T-helper 2 cell treated with Interferon-gamma antibody and Interleukin-4, amounts not matched to agents 5 μg/mL and 100 μg/mL, for 36 hours (primary cell): ENCODE results near the gene GLYATL2.

Source experiments
- DNase-seq: peaks from one replicate; pipeline ENCODE4 v3.0.0; 2021; ENCODE audit warnings: low spot score
- H3K27ac Mint-ChIP-seq: one replicate; pipeline ENCODE4 v1.8.0; 2021; ENCODE audit warnings: mild to moderate bottlenecking, mixed read lengths
- H3K27me3 Mint-ChIP-seq: one replicate; pipeline ENCODE4 v1.8.0; 2021; ENCODE audit warnings: low read depth, mixed read lengths
- H3K36me3 Mint-ChIP-seq: one replicate; pipeline ENCODE4 v1.8.0; 2021; ENCODE audit warnings: low read depth, mixed read lengths
- H3K4me1 Mint-ChIP-seq: one replicate; pipeline ENCODE4 v1.8.0; 2021; ENCODE audit warnings: low read depth, mixed read lengths
- H3K4me3 Mint-ChIP-seq: one replicate; pipeline ENCODE4 v1.8.0; 2022; ENCODE audit warnings: mild to moderate bottlenecking, moderate library complexity, mixed read lengths
- H3K9me3 Mint-ChIP-seq: one replicate; pipeline ENCODE4 v1.8.0; 2021; ENCODE audit warnings: mixed read lengths

Gene GLYATL2, protein sequence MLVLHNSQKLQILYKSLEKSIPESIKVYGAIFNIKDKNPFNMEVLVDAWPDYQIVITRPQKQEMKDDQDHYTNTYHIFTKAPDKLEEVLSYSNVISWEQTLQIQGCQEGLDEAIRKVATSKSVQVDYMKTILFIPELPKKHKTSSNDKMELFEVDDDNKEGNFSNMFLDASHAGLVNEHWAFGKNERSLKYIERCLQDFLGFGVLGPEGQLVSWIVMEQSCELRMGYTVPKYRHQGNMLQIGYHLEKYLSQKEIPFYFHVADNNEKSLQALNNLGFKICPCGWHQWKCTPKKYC

DNA sequence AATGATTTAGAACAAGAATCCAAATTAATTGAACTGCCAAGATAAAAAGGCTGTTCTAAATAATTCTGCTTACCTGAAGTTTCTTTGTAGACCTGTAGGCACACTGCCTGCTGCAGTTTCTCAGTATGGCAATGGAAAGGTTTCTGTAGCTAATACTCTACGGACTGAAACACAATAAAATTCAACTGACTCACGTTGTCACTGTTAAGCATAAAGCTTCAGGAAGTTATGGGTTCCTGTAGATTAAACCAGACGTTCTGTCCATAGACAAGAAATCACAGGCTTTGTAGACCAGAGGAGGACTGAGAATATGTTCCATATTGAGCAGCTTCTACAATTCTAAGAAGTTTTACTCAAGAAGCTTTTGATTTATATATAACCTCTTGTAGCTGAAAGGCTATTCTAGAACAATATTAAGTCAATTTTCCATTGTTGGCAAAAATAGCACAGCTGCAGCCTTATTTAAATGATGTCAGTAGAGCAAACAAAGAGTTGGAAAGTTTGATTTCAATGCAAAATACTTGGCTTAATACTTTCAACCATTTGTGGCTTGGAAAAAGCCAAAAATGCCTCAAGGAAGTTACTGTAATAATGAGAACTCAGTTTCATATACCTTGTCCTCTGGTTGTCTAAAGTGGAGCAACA lies at the start of gene GLYATL2:
GLYATL2 (minus strand) TSS at position 344 of the 645 bp plus-strand sequence. CDS start 5,092 bp downstream, outside the sequence.
- no peak for DNase-seq
- no peak within 1 kb of the TSS for H3K27ac Mint-ChIP-seq
- no peaks in the 10 kb centered on the region for H3K4me1 Mint-ChIP-seq
- no peaks in the 10 kb centered on the region for H3K27me3 Mint-ChIP-seq
- no peaks in the 10 kb centered on the region for H3K9me3 Mint-ChIP-seq
- no peak within 1 kb of the TSS for H3K4me3 Mint-ChIP-seq
- H3K36me3 Mint-ChIP-seq = no peaks in the 10 kb centered on the region

DNA sequence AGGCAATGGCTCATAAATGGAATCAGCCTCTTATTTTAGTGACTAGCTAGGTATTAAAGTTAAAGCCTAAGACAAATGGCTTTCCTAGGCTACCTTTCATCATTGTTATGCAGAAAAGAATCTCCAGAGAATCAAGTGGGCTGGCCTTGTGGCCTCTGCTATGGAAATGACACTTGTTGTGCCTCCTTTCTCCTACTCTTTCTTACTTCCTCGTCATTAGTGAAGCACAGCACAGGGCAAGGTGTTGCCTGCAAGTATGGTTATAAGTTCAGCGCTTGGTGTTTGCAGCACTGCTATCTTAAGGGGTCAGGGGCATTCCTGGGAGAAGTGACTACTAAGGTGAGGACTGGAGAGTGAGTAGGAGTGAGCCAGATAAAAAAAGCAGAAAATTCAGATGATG lies 49.4 kb upstream of the GLYATL2 start:
- Mint-ChIP-seq H3K4me1 (no peaks in the 10 kb centered on the region), H3K36me3 (no peaks in the 10 kb centered on the region), H3K4me3 (no peak overlapping the region), H3K27ac (no peak overlapping the region), H3K9me3 (no peaks in the 10 kb centered on the region), H3K27me3 (peaks cover 2% of the 10 kb centered on the region)
- no peak for DNase-seq

DNA sequence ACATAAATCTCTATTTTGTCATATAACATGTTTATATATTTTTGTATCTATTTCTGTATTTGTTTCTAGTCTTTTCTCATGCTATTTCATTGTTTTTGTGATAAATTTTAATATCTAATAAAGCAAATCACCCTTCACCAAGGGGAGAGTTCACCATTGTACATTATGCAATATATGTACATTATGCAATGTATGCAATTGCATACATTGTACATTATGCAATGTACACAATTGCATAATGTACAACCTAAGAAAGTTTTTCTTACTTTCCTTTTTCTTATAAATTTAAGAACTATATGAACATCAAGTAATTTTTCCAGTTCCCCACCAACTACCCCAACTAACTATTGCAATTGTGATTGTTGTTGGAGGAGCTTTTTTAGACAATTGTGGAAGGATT lies 44.1 kb upstream of the GLYATL2 start:
- no peak for DNase-seq
- Mint-ChIP-seq H3K27ac (no peak overlapping the region), H3K4me1 (no peaks in the 10 kb centered on the region), H3K9me3 (peaks cover 4% of the 10 kb centered on the region), H3K27me3 (peaks cover 2% of the 10 kb centered on the region), H3K36me3 (no peaks in the 10 kb centered on the region), H3K4me3 (no peak overlapping the region)

DNA sequence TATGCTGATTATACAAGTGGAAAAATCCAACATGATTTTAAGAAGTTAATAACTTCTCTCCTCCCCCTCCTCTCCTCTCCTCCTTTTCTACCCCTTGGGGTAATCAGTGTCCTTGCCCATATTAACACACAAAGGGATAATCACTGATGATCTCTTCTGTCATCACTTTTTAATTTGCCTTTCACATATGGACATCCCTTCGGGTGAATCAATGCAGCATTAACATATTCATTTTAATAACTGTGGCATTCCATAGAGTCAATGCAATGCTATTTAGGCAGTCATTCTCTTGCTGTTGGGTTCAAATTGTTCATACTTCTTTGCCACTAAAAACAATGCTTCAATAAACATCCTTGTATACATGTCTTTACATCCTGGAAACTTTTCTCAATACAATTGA lies 42.9 kb upstream of the GLYATL2 start:
- no peaks in the 10 kb centered on the region for H3K36me3 Mint-ChIP-seq
- no peak for DNase-seq
- H3K9me3 Mint-ChIP-seq = peaks cover 5% of the 10 kb centered on the region

DNA sequence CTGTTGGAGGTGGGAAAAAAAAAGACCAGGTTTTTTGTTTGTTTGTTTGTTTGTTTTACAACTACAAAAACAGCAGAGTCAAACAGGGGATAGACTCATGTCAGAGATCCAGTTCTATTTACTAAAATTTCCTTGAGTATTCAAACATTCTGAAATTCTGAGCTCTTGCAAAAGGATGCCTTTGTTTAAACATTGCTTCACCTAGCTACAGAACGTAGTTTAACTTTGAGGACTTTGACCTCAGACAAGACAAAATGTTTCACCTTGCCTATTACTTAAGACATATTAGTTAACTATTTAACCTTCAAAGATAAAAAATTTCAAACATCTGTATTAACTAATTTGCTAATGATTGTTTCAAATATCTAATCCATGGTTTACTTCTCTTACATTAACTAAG lies 36.1 kb upstream of the GLYATL2 start:
- Mint-ChIP-seq H3K4me3 (no peak overlapping the region), H3K36me3 (no peaks in the 10 kb centered on the region)
- DNase-seq = no peak

More for the DNA sequence above, 42.9 kb upstream of the GLYATL2 start:
- H3K27ac Mint-ChIP-seq = no peak overlapping the region
- H3K27me3 Mint-ChIP-seq = peaks cover 2% of the 10 kb centered on the region
- no peak overlapping the region for H3K4me3 Mint-ChIP-seq
- no peaks in the 10 kb centered on the region for H3K4me1 Mint-ChIP-seq

DNA sequence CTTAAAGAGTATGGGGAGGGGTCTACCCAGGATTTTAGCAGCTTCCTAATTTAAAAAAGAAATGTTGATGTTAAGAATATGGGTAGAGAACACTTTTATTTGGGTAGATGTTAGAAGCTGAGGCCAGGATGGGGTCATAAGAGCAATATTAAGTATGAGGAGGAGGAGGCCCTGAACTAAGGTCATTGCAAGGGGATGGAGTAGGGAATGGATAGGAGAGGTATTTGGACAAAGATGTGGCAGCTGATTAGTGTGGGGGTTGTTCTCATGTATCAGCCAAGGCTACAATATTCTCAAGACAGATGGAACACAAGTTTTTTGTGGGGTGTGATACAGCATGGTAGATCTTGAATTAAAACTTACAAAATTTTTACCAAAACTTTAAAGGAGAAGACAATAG lies 35.7 kb upstream of the GLYATL2 start:
- DNase-seq = no peak
- Mint-ChIP-seq H3K27me3 (no peaks in the 10 kb centered on the region), H3K9me3 (peaks cover 5% of the 10 kb centered on the region), H3K36me3 (no peaks in the 10 kb centered on the region), H3K27ac (no peak overlapping the region), H3K4me3 (no peak overlapping the region), H3K4me1 (no peaks in the 10 kb centered on the region)

More for the DNA sequence above, 36.1 kb upstream of the GLYATL2 start:
- Mint-ChIP-seq H3K4me1 (no peaks in the 10 kb centered on the region), H3K27ac (no peak overlapping the region), H3K9me3 (peaks cover 5% of the 10 kb centered on the region), H3K27me3 (no peaks in the 10 kb centered on the region)

DNA sequence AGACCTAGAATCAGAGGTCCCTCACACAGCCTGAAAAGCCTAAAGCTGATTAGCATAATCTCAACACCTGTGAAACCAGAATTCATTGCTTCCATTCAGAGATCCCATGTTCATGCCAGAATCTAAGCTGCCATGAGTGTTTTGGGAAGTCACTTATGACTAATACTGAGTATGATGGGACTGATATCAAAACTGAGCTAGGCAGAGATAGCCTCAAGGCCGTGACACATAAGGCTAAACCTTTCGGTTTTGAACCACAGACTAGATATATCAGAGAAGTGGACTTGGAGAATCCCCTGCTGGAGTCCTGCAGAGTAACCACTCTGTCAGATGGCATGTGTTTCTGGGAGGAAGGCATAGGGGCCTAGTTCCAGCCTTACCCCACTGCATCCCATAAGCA lies 23.1 kb upstream of the GLYATL2 start:
- no peak overlapping the region for H3K27ac Mint-ChIP-seq
- H3K4me1 Mint-ChIP-seq = no peaks in the 10 kb centered on the region
- H3K36me3 Mint-ChIP-seq = no peaks in the 10 kb centered on the region
- peaks cover under 1% of the 10 kb centered on the region for H3K9me3 Mint-ChIP-seq
- no peak for DNase-seq
- no peak overlapping the region for H3K4me3 Mint-ChIP-seq
- no peaks in the 10 kb centered on the region for H3K27me3 Mint-ChIP-seq

DNA sequence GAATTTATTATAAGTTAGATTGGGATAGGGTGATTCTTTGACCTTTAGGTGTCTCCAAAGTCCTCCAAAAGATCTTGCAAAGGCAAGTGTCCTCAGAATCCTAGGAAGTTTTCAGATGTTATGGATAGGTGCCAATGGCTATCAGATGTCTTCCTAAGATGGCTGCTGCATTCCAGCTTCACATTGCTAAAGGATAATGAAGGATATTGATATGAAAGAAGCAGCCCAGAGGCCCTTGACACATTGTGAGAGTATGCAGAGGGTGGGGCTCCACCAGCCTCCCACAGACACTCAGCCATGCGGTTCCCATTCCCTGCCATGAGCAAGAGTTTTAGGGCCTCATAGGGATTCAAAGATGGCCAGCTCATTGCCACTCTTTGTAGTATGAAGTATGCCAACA lies 22.3 kb upstream of the GLYATL2 start:
- DNase-seq = no peak
- H3K4me3 Mint-ChIP-seq = no peak overlapping the region
- H3K27ac Mint-ChIP-seq = no peak overlapping the region
- no peaks in the 10 kb centered on the region for H3K36me3 Mint-ChIP-seq
- peaks cover 5% of the 10 kb centered on the region for H3K9me3 Mint-ChIP-seq
- H3K4me1 Mint-ChIP-seq = no peaks in the 10 kb centered on the region
- H3K27me3 Mint-ChIP-seq = no peaks in the 10 kb centered on the region

DNA sequence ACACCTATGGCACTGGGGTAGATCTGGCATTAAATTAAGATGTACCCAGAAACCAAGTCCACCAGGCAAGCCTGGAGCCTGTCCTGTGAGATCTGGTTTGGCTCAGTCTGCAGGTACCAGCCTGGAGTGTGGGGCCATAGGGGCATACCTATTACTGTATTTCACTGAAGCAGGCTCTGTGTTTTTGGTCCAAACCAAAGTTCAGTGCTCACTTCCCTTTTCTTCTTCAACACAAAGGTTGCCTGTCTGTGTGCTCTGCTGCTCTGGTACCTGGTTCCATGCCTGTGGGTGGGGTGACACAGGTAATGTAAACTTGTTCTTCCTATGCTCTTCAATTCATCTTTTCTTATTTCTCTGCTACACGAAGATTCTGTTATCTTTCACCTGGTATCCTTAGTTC lies 19.8 kb upstream of the GLYATL2 start:
- DNase-seq = no peak
- H3K36me3 Mint-ChIP-seq = no peaks in the 10 kb centered on the region
- H3K27me3 Mint-ChIP-seq = no peaks in the 10 kb centered on the region
- peaks cover 5% of the 10 kb centered on the region for H3K9me3 Mint-ChIP-seq
- no peaks in the 10 kb centered on the region for H3K4me1 Mint-ChIP-seq
- H3K27ac Mint-ChIP-seq = no peak overlapping the region
- H3K4me3 Mint-ChIP-seq = no peak overlapping the region

DNA sequence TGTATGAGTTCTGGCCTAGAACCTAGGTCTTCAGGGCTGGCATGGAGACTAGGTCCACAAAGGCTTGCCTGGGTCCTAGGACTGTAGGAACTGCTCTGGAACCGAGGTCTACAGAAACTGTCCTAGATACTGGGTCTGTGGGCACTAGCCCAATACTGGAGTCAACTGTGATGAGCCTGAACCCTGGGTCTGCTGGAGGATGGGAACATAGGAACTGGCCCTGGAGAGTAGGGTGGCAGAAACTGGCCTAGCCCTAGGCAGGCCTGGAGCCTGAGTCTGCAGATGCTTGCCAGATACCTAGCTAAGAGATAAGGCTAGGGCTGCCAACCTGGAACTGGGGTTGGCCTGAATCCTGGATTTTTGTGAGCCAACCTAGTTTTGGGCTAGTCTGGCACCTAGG lies 19.2 kb upstream of the GLYATL2 start:
- Mint-ChIP-seq H3K4me1 (no peaks in the 10 kb centered on the region), H3K9me3 (peaks cover 5% of the 10 kb centered on the region), H3K27ac (no peak overlapping the region), H3K27me3 (peaks cover 5% of the 10 kb centered on the region), H3K4me3 (no peak overlapping the region), H3K36me3 (no peaks in the 10 kb centered on the region)
- DNase-seq = no peak

DNA sequence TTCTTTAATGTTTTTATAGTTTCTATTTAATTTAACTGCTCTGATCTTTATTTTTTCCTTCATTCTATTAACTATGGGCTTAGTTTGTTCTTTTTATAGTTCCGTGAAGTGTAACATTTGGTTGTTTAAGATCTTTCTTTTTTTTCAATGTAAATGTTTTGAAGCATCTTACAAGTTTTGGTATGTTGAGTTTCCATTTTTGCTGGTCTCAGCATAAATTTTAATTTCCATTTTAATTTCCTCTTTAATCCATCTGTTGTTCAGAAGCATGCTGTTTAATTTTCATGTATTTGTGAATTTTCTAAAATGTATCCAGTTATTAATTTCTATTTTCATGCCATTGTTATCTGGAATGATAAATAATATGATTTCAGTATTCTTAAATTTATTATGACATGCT lies 17.0 kb upstream of the GLYATL2 start:
- H3K36me3 Mint-ChIP-seq = no peaks in the 10 kb centered on the region
- H3K9me3 Mint-ChIP-seq = peaks cover 5% of the 10 kb centered on the region
- H3K4me1 Mint-ChIP-seq = no peaks in the 10 kb centered on the region
- H3K27me3 Mint-ChIP-seq = peaks cover 5% of the 10 kb centered on the region
- DNase-seq = no peak
- no peak overlapping the region for H3K4me3 Mint-ChIP-seq
- no peak overlapping the region for H3K27ac Mint-ChIP-seq

DNA sequence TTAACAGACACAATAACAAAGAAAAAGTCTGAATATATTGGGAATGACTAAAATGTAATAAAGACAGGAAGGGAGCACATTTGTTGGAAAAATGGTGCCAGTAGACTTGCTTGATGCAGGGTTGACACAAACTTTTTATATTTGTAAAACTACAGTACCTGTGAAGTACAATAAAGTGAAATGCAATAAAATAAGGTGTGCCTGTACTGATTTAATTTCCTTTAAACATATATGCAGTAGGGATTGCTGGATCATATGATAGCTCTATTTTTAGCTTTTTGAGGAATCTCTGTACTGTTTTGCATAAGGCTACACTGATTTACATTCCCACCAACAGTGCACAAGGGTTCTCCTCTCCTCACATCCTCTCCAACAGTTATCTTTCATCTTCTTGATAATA lies 12.3 kb upstream of the GLYATL2 start:
- Mint-ChIP-seq H3K4me1 (no peaks in the 10 kb centered on the region), H3K36me3 (no peaks in the 10 kb centered on the region), H3K4me3 (no peak overlapping the region), H3K27me3 (peaks cover 5% of the 10 kb centered on the region), H3K27ac (no peak overlapping the region), H3K9me3 (no peaks in the 10 kb centered on the region)
- no peak for DNase-seq

DNA sequence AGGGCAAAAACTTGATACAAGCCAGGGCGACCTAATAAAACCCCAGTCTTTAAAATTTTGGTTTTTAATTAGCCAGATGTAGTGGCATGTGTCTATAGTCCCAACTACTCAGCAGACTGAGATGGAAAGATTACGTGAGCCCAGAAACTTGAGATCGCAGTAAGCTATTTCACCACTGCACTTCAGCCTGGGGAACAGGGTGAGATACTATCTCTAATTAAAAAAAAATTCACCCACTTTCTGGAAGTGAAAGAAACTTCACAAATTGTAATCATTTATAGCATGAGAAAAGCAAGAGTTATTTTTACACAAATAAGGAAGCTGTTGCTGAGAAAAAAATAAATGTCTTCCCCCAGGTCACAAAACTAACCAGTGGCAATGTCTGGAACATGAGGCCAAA lies 882 bp upstream of the GLYATL2 start:
- no peaks in the 10 kb centered on the region for H3K9me3 Mint-ChIP-seq

DNA sequence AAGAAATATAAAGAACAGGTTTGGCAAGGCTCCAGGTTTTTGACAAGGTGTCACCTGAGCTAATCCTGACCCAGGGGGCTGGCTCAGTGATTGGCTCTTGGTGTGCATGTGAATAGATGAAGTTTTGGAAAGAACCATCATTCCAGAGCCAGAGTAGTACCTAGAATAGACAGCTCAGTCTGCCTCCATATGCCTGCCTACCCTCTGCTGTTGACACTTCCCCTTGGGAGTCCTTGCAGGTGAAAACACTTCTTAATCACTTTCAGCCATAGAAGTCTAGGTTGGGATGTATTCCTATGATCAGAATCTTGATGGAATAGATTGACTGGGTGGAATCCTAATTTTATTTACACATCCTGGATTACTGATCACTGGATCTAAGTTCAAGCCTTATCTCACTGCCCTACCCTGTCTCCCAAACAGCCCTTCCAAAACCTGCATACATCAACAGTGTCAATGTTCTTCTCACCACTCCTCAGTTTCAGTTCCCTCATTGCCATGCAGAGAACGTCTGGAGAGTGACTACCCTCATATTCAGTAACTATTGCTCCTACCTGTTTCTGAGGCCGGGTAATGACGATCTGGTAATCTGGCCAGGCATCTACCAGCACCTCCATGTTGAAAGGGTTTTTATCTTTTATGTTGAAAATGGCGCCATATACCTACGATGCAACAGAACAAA lies 6.7 kb downstream of the GLYATL2 start:
- Mint-ChIP-seq H3K4me1 (no peaks in the 10 kb centered on the region), H3K27ac (no peak overlapping the region), H3K36me3 (no peaks in the 10 kb centered on the region), H3K9me3 (no peaks in the 10 kb centered on the region), H3K27me3 (no peaks in the 10 kb centered on the region), H3K4me3 (no peak overlapping the region)
- DNase-seq = no peak

More for the DNA sequence above, 882 bp upstream of the GLYATL2 start:
- Mint-ChIP-seq H3K27ac (no peak overlapping the region), H3K27me3 (no peaks in the 10 kb centered on the region), H3K4me1 (no peaks in the 10 kb centered on the region), H3K4me3 (no peak overlapping the region), H3K36me3 (no peaks in the 10 kb centered on the region)
- DNase-seq = no peak
